CD4-positive, alpha-beta T cell (primary cell): Measurements from ENCODE around the gene ZHX3. TPM values are rescaled to one million over a fixed set of nuclear protein-coding genes. Genes with fewer than 3 reads are reported as not detected.

Experiments
- ATAC-seq: fragments of 200-7000 bp; cut with Tn5 transposase; one replicate; pipeline ENCODE4 v1.10.0; 2022; ENCODE audit warnings: mild to moderate bottlenecking; ENCODE audit not compliant: poor library complexity
- CTCF ChIA-PET: fragments of 350-600 bp; sonication (Branson Sonifier 250); formaldehyde crosslinking; loops from one replicate; lab custom pipeline; 2021; ENCODE audit warnings: antibody characterized with exemption, inconsistent platforms; lab: Charles Lee
- POLR2A ChIA-PET: fragments of 350-600 bp; sonication (Branson Sonifier 250); formaldehyde crosslinking; loops from one replicate; lab custom pipeline; 2021; ENCODE audit warnings: antibody characterized with exemption, inconsistent platforms; lab: Charles Lee
- DNase-seq, 14 experiments: peaks; one replicate each; pipeline ENCODE4 v3.0.0-alpha.2; 2013 to 2020; ENCODE audit warnings: mixed read lengths in 2 of 14
- H3K27ac ChIP-seq, 2 donors: one replicate each; pipeline versions ENCODE4 v1.5.1 to v1.7.0; 2013; ENCODE audit warnings: low read length in 2 of 2, low read depth in 1 of 2, mild to moderate bottlenecking in 1 of 2
- H3K27me3 ChIP-seq, 2 experiments: 1 replicate in 1 of 2; 2 replicates in 1 of 2; pipeline versions ENCODE4 v1.6.1 to v1.7.0; 2013; ENCODE audit warnings: low read length in 2 of 2, control low read depth in 1 of 2, mild to moderate bottlenecking in 1 of 2, moderate library complexity in 1 of 2; ENCODE audit not compliant: insufficient read depth in 2 of 2, control insufficient read depth in 1 of 2
- H3K36me3 ChIP-seq: one replicate; pipeline ENCODE4 v1.6.1; 2013; ENCODE audit warnings: low read length, control low read depth; ENCODE audit not compliant: insufficient read depth
- H3K4me1 ChIP-seq: one replicate; pipeline ENCODE4 v1.6.1; 2013; ENCODE audit warnings: low read length, control low read depth; ENCODE audit not compliant: insufficient read depth
- H3K4me3 ChIP-seq: one replicate; pipeline ENCODE4 v1.5.1; 2013; ENCODE audit warnings: mild to moderate bottlenecking, low read length, moderate library complexity
- H3K9me3 ChIP-seq, 2 experiments: 1 replicate in 1 of 2; 2 replicates in 1 of 2; pipeline versions ENCODE4 v1.6.1 to v1.7.0; 2013; ENCODE audit warnings: low read length in 2 of 2, mild to moderate bottlenecking in 2 of 2, control low read depth in 1 of 2, moderate library complexity in 1 of 2; ENCODE audit not compliant: control insufficient read depth in 1 of 2, insufficient read depth in 1 of 2
- H3K27ac Mint-ChIP-seq: one replicate; pipeline ENCODE4 v1.8.0; 2020; ENCODE audit warnings: mixed read lengths
- H3K27me3 Mint-ChIP-seq: one replicate; pipeline ENCODE4 v1.8.0; 2021; ENCODE audit warnings: mixed read lengths
- H3K36me3 Mint-ChIP-seq: one replicate; pipeline ENCODE4 v1.8.0; 2021; ENCODE audit warnings: low read depth, mixed read lengths
- H3K4me1 Mint-ChIP-seq: one replicate; pipeline ENCODE4 v1.8.0; 2021; ENCODE audit warnings: low read depth, mixed read lengths
- H3K4me3 Mint-ChIP-seq: one replicate; pipeline ENCODE4 v1.8.0; 2020; ENCODE audit warnings: mild to moderate bottlenecking, mixed read lengths
- H3K9me3 Mint-ChIP-seq: one replicate; pipeline ENCODE4 v1.8.0; 2020; ENCODE audit warnings: mixed read lengths
- CTCF ChIP-seq: fragments of 200-600 bp; IDR thresholded peaks from one replicate; pipeline ENCODE4 v1.8.0; 2022; ENCODE audit warnings: antibody characterized with exemption, mild to moderate bottlenecking
- intact Hi-C, 2 experiments: fragments of 100-400 bp; cut with DNase I in 1 of 2; cut with micrococcal nuclease in 1 of 2; formaldehyde crosslinking; loops; one replicate each; pipeline versions ENCODE4 v1.15.1 to v1.9.0; 2023 to 2025; cut with DNase I, micrococcal nuclease
- total RNA-seq, 174 experiments: library from RNA in 2 of 174; stranded (reverse) in 2 of 174; gene quantifications; one replicate each; pipeline ENCODE4 v1.2.3 and lab custom pipeline; 2021 to 2026

The ZHX3 gene
- total RNA-seq, 2 experiments from 2014 or later: 6.6 to 7.6 TPM

- H3K27ac ChIP-seq: no peak overlapping the region
- POLR2A ChIA-PET: interaction anchor here (1.4 kb wide), 1 partner anchor 25 kb away, joined by 4 read pairs; no protein-coding TSS in a partner anchor
- H3K9me3 ChIP-seq: no peaks in the 10 kb centered on the region
- intact Hi-C loops: loop anchor here in 1 of 2 experiments (5.0 kb wide), 1 partner anchor 37 kb away; the partner anchor contains the start of gene PLCG1
- DNase-seq: peak in 2 of 14 experiments; percentile 2 to 25
- H3K36me3 ChIP-seq: peaks cover 75% of the 10 kb centered on the region
- Mint-ChIP-seq H3K27me3 (no peaks in the 10 kb centered on the region), H3K27ac (peak overlapping the region; percentile 33), H3K36me3 (peaks cover 86% of the 10 kb centered on the region), H3K4me1 (peaks cover 15% of the 10 kb centered on the region), H3K9me3 (no peaks in the 10 kb centered on the region), H3K4me3 (no peak overlapping the region)
- CTCF ChIA-PET: interaction anchor here (3.1 kb wide), 1 partner anchor 58 kb away, joined by 21 read pairs; no protein-coding TSS in a partner anchor
- no peak for TF ChIP-seq CTCF
- H3K4me1 ChIP-seq: peaks cover 11% of the 10 kb centered on the region
- ATAC-seq: no peak
- H3K4me3 ChIP-seq: no peak overlapping the region
- no peaks in the 10 kb centered on the region for H3K27me3 ChIP-seq
Measured at GRCh38 chr20:41174373-41174772, 143.2 kb downstream of the ZHX3 start.

- TF ChIP-seq CTCF: no peak
- H3K4me3 Mint-ChIP-seq: no peak overlapping the region
- Histone ChIP-seq H3K36me3 (peaks cover 80% of the 10 kb centered on the region), H3K4me1 (peaks cover 11% of the 10 kb centered on the region), H3K9me3 (no peaks in the 10 kb centered on the region), H3K27me3 (no peaks in the 10 kb centered on the region), H3K4me3 (no peak overlapping the region), H3K27ac (no peak overlapping the region)
- H3K27me3 Mint-ChIP-seq: no peaks in the 10 kb centered on the region
- POLR2A ChIA-PET: interaction anchor here (1.3 to 1.8 kb wide), 3 partner anchors 25 to 38 kb away, joined by 4 to 12 read pairs (median 4); no protein-coding TSS in a partner anchor
- no peak for ATAC-seq
- H3K27ac Mint-ChIP-seq: no peak overlapping the region
- DNase-seq: peak in 2 of 14 experiments; percentile 5 to 27
- peaks cover 91% of the 10 kb centered on the region for H3K36me3 Mint-ChIP-seq
- no peaks in the 10 kb centered on the region for H3K9me3 Mint-ChIP-seq
- intact Hi-C loops: loop anchor here (1.0 to 5.0 kb wide), 6 partner anchors 37 to 166 kb away; partner anchors contain the start of genes LPIN3 (in 1 of the 2) and PLCG1 (in 1 of the 2)
- CTCF ChIA-PET: interaction anchor here (1.2 to 3.1 kb wide), 7 partner anchors 13 to 61 kb away, joined by 4 to 34 read pairs (median 7); no protein-coding TSS in a partner anchor
- peaks cover 15% of the 10 kb centered on the region for H3K4me1 Mint-ChIP-seq
Measured at GRCh38 chr20:41173791-41174341, 143.7 kb downstream of the ZHX3 start.

- DNase-seq (peak; percentile 49 to 81 (median 62)), ATAC-seq (peak; percentile 89)
- POLR2A ChIA-PET: interaction anchor here (0.5 to 1.8 kb wide), 8 partner anchors 16 to 38 kb away, joined by 3 to 12 read pairs (median 4); no protein-coding TSS in a partner anchor
- Histone ChIP-seq H3K27ac (no peak overlapping the region), H3K9me3 (no peaks in the 10 kb centered on the region), H3K36me3 (peaks cover 86% of the 10 kb centered on the region), H3K4me3 (no peak overlapping the region), H3K4me1 (peaks cover 17% of the 10 kb centered on the region), H3K27me3 (no peaks in the 10 kb centered on the region)
- H3K27me3 Mint-ChIP-seq: no peaks in the 10 kb centered on the region
- no peak overlapping the region for H3K4me3 Mint-ChIP-seq
- H3K4me1 Mint-ChIP-seq: peaks cover 15% of the 10 kb centered on the region
- peak overlapping the region; percentile 67 for H3K27ac Mint-ChIP-seq
- CTCF ChIA-PET: interaction anchor here (0.6 to 3.1 kb wide), 23 partner anchors 9 to 185 kb away, joined by 3 to 34 read pairs (median 4); partner anchors contain the start of gene LPIN3
- peak; percentile 92 for TF ChIP-seq CTCF
- H3K36me3 Mint-ChIP-seq: peaks cover 98% of the 10 kb centered on the region
- intact Hi-C loops: loop anchor here (1.0 to 5.0 kb wide), 6 partner anchors 36 to 167 kb away; partner anchors contain the start of genes LPIN3 (in 1 of the 2) and PLCG1 (in 1 of the 2)
- no peaks in the 10 kb centered on the region for H3K9me3 Mint-ChIP-seq
Measured at GRCh38 chr20:41173161-41173721, 144.3 kb downstream of the ZHX3 start.
